GM19043 (cell line): ENCODE results near the gene UBXN7.
A peak's percentile ranks its signal among the peaks of the same experiment; 100 is the strongest.
"Not testable (repeated sequence)": the region's sequence is repeated elsewhere in the genome, so short reads cannot be mapped to it uniquely, and the experiment has no call there.

ENCODE experiments used
- ATAC-seq: cut with Tn5 transposase; IDR thresholded peaks from one replicate; pipeline ENCODE4 v1.9.1; 2021; ENCODE audit warnings: low read depth; ENCODE audit not compliant: unreplicated experiment

Gene UBXN7

DNA sequence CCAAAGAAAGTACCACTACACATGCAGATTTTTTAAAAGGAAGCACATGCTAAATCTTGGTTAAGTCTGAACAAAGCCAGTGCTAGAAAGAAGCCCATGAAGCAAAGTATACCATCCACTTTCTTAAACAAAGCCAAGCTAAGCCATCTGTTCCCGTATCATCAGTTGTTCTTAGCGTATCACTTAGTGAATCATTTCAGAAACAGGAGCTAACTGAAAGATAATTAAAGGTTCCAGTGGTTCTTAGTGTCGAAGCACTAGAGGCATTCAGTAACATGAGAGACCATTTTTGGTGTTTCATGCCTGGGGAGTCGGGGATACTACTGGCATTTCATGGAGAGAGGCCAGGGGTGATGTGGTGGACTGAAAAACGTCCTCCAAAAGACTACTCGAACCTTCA lies 12.8 kb downstream of the UBXN7 start:
- no peak for ATAC-seq

DNA sequence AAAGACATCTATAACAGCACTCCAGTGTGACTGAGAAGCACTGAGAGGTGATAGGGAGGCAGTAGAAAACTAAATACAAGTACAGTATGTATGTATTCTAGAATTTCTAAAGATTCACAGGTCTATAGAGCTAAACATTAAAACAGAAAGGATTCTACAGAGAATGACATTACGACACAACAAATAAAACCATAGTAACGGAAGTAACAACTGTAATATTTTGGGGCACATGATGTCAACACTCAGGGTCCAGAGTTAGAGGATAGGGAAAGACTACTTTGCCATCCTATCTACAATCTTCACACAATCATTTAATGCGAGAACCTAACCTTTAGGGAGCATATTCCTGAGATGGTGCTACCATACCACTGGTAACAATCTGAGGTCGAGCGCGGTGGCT lies 13.6 kb downstream of the UBXN7 start:
- no peak for ATAC-seq

DNA sequence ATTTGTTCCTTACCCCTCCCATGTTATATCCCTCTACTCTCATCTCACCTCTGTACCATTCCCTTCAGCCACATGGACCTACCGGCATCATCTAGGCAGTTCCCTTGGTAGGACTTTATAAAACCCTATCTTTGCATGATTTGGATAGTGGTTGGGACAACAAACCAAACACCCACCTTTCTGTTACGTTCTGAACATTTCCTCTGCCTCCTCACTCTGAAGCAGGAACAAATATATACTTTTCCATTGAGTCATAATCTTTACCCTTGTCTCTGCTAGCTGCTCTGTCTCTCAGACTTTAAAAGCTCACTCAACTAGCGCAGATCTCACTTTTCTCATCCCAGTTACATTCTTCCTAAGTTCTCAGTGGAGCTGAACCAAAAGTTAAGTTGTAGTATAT lies 17.8 kb downstream of the UBXN7 start:
- ATAC-seq, result no peak

DNA sequence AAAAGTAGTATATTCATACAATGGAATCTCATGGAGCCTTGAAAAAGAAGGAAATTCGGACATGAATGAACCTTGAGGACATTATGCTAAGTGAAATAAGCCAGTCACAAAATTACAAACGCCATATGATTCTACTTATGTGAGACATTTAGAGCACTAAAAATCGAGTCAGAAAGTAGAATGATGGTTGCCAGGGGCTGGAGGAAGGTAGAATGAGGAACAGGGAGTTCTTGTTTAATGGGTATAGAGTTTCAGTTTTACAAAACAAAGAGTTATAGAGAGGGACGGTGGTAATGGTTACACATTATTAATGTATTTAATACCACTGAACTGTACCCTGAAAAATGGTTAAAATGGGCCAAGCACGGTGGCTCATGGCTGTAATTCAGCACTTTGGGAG lies 19.5 kb downstream of the UBXN7 start:
- peak; percentile 81 for ATAC-seq

DNA sequence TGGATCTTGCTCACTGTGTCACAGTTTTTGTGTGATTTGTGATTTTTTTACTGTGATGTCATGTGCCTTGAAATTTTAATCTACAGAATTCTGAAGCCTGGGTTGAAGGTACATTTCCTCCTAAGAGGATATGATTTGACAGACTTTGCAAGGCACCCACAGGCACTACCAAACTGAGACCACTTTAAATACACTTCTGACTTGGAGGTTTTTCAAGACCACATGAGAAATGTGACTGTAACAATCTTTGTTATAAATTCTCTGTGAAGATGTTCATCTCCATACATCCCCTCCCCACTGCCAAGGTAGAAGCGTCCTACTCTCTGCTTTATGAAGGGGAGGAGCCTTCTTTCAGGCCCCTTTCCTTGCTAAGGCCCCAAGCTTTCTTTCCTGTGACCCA lies 22.8 kb downstream of the UBXN7 start:
- no peak for ATAC-seq

DNA sequence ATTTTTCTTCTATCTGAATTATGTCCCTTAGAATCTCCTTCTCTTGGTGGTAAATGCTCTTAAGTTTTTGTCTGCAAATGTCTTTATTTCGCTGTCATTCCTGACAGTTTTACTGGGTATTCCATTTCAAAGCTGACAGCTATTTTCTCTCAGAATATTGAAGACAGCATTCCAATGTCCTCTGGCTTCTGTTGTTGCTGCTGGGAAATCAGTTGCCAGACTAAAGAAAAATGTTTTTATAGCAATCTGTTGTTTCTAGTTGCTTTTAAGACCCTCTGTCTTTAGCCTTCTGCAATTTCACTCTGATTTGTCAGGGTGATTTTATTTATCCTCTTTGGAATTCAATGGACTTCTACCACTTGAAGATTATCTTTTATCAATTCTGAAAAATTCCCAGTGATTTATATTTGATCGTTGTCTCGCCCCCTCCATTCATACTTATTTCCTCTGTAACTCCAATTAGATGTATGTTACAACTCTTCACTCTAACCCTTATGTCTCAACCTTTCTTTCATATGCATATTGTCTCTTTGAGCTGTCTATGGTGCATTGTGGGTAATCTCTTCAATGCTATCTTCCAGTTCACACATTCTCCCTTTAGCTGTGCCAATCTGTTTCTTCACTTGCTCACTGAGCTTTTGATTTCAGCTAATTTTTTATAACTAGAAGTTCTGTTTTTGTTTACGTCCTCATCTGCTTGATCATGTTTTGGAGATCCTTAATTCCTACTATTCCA lies 23.5 kb downstream of the UBXN7 start:
- ATAC-seq, result no peak

DNA sequence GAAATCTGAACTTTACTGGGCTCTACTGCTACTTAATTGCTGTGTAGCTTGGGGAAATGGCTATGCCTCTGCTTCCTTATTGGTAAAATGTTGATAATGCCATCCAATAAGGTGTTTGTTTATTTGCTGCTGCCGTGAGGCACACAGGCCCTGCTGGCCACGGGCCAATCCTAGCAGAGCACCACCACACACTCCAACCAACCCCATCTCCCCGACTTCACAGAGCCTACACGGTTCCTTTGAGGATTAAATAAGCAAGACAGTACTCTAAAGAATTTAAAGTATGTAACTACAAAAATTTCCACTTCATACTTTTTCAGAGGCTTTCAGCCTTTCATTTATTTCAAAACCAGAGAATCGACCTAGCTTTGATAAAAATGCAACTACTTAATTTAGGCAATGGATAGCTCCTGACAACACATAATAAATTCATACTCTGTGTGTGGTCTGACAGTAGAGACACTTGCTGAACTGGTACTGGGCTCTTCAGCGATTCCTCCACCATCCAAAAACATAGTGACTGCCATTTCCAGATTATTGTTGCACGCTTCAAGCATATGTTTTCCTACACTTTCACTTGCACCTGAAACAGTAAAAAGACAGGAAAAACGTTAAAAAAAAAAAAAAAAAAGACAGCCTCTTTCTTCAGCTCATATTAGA lies 25.3 kb downstream of the UBXN7 start:
- no peak for ATAC-seq

DNA sequence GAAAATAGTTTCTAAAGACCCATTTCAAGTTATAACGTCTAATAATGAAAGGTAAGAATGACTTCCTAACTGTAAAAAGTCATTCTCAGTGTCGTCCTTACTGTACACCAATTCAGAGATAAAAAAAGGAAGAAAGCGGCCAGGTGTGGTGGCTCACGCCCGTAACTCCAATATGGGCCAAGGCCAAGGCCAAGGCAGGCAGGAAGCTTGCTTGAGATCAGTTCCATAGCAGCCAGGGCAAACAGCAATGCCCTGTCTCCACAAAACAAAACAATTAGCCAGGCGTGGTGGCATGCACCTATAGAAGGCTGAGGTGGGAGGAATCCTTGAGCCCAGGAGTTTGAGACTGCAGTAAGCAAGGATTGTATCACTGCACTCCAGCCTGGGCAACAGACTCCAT lies 31.9 kb downstream of the UBXN7 start:
- ATAC-seq, result no peak

DNA sequence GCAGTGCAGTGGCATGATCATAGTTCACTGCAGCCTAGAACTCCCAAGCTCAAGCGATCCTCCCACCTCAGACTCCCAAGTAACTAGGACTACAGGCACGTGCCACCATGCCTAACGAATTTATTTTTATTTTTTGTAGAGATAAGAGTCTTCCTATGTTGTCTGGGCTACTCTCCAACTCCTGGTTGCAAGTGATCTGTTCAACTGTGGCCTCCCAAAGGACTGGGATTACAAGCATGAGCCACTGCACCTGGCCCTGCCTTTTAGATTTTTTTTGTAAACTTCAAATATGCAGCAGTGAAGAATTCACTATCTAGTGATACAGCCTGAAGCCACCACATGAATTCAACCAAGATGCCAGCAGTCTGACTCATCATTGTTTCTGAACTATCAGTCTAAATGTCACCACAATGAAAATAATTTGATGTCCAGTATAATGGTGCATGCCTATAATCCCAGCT lies 32.7 kb downstream of the UBXN7 start:
- no peak for ATAC-seq

DNA sequence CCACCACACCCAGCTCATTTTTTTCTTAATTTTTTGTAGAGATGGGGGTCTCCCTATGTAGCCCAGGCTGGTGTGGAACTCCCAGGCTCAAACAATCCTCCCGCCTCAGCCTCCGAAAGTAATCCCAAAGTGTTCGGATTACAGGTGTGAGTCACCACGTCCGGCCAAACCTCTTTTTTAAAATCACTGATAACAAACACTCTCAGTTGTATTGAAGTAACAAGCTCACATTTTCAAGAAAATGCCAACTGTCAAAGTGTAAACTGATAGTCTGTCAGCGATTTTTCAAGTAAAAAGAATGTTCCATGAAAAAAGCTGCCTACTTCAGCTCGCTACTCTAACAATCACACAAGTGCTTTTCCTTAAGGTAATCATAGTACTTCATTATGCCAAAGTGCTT lies 33.4 kb downstream of the UBXN7 start:
- ATAC-seq, result no peak

DNA sequence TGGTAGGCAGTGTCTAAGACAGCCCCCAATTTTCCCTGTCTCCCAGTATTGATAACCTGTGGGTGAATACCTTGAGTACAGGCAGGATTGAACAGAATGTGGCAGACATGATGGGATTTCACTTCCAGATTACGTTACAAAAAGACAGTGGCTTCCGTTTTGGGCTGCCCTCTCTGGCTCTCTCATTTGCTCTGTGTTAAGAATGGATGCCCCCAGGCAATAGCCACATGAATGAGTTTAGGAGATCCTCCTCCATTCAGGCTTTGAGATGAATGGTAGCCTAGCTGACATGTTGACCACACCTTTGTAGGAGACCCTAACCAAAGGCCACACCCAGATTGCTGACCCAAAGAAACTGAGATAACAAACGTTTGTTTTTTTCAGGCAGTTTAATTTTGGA lies 34.3 kb downstream of the UBXN7 start:
- no peak for ATAC-seq

DNA sequence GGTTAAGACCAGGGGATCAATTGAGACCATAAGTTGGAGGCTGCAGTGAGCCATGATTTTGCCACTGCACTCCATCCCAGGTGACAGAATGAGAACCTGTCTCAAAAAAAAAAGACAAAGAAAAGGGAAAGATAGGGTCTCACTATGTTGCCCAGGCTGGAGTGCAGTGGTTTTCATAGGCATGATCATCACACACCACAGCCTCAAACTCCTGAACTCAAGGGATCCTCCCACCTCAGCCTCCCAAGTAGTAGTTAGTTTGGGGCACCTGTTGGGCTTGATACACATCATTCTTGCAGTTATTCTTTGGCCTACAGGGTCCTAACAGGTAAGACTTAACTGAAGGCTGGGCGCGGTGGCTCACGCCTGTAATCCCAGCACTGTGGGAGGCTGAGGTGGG lies 42.1 kb downstream of the UBXN7 start:
- ATAC-seq, result no peak

DNA sequence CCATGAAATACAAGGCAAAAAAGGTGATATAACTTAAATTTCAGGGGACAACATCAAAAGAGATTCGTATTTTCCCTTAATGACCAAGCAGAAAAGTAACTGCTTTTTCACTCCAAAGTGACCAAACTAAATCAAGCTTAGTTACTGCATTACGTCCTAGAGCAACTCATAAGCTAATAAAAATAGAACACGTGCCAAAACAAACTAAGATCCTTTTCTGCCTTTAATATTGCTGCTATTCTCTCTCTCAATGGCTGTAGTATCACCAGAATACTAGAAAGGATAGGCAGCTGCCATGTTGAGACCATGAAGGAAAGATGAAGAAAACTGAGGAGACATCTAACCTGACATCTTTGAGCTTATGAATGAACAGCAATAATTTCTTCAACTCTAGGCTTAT lies 43.3 kb downstream of the UBXN7 start:
- ATAC-seq, result no peak

DNA sequence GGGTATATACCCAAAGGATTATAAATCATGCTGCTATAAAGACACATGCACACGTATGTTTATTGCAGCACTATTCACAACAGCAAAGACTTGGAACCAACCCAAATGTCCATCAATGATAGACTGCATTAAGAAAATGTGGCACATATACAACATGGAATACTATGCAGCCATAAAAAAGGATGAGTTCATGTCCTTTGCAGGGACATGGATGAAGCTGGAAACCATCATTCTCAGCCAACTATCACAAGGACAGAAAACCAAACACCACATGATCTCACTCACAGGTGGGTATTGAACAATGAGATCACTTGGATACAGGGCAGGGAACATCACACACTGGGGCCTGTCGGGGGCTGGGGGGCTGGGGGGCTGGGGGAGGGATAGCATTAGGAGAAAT lies 44.3 kb downstream of the UBXN7 start:
- not testable (repeated sequence) for ATAC-seq

DNA sequence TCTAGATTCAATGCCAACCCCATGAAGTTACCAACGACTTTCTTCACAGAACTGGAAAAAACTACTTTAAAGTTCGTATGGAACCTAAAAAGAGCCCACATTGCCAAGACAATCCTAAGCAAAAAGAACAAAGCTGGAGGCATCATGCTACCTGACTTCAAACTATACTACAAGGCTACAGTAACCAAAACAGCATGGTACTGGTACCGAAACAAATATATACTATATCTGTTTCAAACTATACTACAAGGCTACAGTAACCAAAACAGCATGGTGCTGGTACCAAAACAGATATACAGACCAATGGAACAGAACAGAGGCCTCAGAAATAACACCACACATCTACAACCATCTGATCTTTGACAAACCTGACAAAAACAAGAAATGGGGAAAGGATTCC lies 45.4 kb downstream of the UBXN7 start:
- ATAC-seq, result not testable (repeated sequence)

DNA sequence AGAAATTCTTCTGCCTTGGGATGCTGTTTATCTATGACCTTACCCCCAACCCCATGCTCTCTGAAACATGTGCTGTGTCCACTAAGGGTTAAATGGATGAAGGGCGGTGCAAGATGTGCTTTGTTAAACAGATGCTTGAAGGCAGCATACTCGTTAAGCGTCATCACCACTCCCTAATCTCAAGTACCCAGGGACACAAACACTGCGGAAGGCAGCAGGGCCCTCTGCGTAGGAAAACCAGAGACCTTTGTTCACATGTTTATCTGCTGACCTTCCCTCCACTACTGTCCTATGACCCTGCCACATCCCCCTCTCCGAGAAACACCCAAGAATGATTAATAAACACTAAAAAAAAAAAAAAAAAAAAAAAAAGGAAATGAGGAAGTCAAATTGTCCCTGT lies 46.2 kb downstream of the UBXN7 start:
- ATAC-seq, result not testable (repeated sequence)

DNA sequence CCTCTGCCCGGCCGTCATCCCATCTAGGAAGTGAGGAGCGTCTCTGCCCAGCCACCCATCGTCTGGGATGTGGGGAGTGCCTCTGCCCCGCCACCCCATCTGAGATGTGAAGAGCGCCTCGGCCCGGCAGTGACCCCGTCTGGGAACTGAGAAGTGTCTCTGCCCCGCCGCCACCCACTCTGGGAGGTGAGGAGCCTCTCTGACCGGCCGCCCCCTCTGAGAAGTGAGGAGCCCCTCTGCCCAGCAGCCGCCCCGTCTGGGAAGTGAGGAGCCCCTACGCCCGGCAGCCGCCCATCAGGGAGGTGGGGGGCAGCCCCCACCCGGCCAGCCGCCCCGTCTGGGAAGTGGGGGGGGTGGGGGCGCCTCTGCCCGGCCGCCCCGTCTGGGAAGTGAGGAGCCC lies 46.8 kb downstream of the UBXN7 start:
- not testable (repeated sequence) for ATAC-seq

DNA sequence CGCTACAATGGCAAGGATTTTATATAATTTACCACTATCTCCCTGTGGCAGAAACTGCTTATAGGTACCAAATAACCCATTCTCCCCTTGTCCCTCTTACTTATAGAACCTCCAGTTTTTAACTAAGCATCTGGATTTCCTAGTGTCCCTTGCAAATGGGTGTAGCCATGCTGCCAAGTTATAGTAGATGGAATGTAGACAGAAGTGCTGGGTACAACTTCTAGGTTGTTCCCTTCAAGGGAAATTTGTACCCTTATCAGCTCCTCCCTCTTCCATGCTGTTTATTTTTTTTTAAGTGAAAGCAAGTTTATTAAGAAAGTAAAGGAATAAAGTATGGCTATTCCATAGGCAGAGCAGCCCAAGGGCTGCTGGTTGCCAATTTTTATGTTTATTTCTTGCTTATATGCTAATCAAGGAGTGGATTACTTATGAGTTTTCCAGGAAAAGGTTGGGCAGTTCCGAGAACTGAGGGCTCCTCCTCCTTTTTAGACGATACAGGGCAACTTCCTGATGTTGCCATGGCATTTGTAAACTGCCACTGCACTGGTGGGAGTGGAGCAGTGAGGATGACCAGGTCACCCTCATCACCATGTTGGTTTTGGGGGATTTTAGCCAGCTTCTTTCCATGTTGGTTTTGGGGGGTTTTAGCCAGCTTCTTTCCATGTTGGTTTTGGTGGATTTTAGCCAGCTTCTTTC lies 53.9 kb downstream of the UBXN7 start:
- no peak for ATAC-seq

DNA sequence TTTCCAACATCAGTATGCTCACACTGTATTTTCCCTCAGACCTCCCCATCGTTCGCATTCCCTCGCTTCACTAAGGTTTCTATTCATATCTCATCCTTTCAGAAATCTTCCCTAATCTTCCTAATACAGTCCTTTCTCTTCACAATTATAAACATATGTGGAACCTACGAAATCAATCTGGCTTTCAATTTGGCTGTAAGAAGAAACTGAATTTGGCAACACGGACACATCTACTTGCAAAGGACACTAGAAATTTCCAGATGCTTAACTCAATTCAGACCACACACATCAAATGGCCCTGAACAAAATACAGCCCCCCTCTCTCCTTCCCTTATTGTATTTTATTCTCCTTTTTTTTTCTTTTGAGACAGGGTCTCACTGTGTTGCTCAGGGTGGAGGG lies 54.9 kb downstream of the UBXN7 start:
- ATAC-seq, result no peak

DNA sequence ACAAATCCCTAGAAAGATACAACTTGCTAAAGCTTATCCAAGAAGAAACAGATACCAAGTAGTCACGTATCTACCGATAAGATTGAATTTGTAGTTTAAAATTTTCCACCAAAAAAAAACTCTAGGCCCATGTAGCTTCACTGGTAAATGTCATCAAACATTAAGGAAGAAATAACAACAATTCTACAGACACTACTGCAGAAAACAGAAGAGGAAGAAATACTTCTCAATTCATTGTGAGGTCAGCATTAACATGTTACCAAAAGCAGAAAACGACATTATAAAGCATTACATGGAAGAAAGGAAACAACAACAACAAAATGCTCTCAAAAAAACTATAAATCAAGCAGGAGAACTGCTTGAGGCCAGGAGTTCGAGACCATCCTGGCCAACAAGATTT lies 66.5 kb downstream of the UBXN7 start:
- ATAC-seq, result no peak

DNA sequence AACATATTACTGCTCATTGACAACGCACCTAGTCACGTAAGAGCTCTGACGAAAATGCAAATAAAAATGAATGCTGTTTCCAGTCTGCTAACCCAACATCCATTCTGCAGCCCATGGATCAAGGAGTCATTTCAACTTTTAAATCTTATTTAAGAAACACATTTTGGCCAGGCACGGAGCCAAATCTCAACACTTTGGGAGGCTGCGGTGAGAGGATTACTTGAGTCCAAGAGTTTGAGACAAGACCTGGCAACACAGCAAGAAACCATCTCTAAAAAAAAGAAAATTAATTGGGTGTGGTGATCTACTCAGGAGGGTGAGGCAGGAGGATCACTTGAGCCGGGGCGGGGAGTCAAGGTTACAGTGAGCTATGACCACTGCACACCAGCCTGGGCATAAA lies 71.6 kb downstream of the UBXN7 start:
- no peak for ATAC-seq

DNA sequence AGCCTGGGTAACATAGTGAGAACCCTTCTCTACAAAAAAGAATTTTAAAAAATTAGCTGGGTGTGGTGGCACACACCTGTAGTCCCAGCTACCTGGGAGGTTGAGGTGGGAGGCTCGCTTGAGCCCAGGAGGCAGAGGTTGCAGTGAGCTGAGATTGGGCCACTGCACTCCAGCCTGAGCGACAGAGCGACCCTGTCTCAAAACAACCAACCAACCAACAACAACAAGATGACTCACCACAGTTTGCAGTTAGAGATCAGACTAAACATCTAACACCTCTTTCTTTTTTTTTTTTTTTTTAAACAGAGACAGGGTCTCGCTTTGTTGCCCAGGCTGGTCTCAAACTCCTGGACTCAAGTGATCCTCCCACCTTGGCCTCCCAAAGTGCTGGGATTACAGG lies 73.7 kb downstream of the UBXN7 start:
- not testable (repeated sequence) for ATAC-seq
